ENCODE results near the gene BMP4.

The BMP4 gene

GRCh38 chr14:53946404-53947093, 10.1 kb downstream of the BMP4 start:
- DNase-seq (ENCODE audit: low read depth in 2 of 2), result no peak

- DNase-seq (ENCODE audit: low read depth in 2 of 2), result no peak
These were observed 10.6 kb downstream of the BMP4 start for GRCh38 chr14:53946071-53946403.

GRCh38 chr14:53943751-53944083, 12.9 kb downstream of the BMP4 start:
- DNase-seq (ENCODE audit: low read depth in 2 of 2), result no peak

DNA sequence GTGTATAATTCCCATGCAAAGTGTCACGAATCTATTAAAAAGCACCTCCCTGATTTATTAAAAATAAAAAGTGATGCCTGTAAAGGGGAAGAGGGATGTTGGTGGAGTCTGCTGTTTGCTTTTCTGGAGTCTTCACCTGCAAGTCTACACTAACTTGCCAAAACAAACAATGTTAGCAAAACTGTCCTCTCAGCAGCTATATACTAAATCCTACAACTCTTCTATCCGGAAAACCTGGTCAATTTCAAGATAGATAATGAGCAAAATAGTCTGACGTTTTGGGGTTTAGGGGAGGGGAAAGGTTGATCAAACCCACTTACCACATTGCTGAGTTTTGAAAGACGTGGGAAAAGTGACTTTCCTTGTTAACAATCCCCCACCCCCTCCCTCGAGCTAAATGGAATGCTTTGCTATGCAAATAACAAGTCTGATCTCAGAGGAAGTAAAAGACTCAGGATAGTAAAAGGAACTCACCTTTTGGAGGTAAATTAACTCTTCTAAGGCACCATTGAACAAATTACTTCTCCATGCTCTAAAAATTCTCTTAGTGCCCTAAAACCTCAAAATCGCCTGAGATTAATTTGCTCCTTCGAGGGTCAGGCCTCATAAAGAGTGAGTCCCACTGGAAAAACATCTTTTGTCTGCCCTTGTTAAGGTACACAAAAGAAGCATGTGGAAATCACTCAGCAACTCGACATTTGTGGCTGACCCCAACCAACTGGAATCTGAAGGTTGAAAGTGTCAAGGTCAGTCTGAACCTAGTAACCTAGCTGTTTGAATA, 13.5 kb downstream of the BMP4 start:
- DNase-seq (ENCODE audit: low read depth in 2 of 2), result no peak

DNA sequence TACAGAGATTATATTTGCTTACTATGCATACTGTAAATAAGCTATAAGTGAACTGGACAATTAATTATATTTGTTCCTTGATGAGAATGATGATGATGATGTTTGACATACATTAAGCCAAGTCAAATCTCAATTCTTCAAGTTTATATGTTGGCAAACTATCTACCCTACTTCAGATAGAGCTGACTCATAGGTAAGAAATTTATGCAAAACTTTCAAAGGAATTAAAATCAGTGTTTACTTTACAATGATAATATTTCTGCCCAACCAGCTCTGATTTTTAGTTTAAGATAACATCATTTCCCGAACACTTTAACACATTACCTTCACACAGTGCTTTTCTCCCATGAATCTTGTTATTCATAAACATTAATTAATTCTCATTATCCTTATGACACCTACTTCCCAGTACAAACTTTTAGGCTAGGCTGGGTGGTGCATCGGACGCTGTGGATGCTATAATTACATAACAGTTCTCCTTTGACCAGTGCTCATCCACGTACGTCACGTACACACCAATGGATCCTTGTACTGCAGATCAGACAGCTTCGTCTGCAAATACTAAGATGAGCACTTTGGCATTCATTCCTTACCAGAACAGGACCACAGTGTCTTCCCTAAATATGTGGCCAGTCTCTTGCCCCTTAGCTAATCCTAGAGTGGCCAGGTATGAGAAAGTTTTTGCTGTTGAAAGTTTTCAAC, 18.3 kb downstream of the BMP4 start:
- DNase-seq (ENCODE audit: low read depth in 2 of 2), result no peak

DNA sequence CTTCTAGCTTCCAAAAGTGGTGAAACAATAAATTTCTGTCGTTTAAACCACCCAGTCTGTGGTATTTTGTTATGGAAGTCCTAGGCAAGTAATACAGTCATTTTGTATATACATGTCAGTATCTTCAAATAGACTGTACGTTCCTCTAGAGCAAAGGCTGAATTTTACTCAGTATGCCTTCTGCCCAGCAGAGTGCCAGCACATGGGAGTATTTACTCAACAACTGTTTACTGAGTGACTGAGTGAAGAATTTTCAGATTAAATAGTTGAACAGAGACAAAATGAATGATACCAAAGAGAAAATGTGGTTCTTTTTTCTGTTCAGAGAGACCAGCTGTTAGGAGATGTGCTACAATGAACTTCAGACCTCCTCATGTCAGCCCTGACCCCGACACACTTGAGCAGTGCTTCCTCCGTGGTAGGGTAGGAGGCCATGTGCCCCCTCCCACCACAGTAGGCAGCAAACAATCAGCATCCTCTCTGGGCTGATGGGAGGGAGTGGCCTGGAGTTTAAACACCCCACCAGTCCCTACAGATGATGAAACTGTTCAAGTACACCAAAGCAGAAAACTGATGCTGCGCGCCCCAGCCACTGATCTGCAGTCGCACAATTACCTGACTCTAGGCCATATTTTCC, 21.7 kb downstream of the BMP4 start:
- no peak for DNase-seq (ENCODE audit: low read depth in 2 of 2)

- DNase-seq (ENCODE audit: low read depth in 2 of 2), result no peak
These were observed 23.7 kb downstream of the BMP4 start for GRCh38 chr14:53932966-53933365.

DNA sequence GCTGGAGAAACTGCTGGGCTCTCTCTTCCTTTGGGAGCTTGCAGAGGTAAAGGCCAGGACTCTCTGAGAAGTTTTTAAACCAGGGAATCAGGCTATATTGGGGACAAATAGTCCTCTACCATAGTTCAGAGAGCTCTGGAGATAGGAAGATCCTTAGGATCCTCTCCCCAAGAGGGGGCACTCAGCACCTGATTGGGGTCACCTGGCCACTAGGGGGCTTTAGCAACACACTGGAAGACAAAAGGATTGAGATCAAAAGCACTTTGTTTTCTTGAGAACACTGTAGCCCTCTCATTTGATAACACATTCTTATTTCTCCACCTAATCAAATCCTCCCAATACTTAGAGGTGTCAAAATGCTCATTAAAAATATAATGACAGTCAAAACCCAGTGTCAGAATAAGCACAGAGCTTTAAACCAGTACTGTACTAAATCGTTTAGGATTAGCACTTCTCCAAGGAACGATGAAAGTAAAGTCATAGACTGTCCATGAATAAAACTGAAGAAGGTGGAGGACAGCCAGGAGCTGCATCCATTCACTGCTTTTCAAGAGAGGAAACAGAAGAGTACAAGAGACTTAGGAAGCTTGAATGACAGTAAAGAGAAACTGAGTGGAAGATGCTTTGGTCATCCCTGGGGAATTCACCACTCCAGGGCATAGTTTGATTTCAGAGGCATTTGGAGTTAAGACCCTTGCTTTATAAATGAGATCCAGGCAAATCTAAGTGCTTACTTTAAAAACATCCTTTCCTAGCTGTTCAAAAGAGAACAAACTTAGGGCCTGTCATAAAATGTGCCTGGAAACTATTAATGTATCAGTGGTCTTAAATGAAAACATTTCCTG, 26.5 kb downstream of the BMP4 start:
- DNase-seq (ENCODE audit: low read depth in 2 of 2), result no peak

DNA sequence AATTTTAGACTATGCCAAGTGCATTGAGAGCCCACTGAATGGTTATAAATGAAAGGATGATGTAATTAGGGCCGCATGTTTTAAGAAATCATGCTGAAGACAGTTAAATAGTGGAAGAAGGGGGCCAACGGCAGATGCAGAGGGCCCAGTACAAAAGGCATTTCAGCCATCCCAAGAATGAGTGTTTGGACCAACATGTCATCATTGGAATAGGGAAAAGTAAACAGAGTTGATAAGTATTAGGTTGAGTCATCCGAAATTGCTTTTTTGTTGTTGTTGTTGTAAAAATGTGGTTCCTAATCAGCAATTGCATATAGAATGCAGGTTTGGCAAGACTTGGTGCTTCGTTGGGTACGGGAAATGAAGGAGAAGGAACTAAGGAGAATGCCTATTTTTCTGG, 29.5 kb downstream of the BMP4 start:
- peak; percentile 20 to 36 for DNase-seq (ENCODE audit: low read depth in 2 of 2)

DNA sequence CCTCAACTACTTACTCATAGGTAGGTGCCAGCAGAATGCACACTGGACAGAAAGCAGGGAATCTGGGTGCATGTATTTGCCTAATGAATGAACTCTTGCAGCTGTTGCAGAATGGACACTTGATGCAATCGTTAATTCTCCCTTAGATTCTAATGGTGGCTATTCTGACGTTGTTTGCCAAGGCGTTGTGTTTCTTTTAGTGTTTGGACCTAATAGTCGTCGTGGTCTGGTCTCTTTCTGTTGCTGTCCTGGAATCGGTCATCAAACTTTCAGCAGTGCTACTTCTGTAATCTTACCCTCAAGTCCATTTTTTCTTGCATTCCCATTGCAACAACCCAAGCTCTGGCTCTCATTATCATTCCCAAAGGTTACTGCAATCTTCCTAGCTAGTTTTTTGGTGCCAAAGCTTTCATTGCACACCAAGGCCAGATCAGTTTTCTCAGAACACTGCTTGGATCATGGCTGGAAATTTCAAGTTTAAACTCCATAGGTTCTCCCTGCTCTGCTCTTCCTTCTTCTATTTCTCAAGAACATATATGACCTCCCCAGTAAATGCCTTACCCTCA, 31.3 kb downstream of the BMP4 start:
- peak; percentile 37 to 44 for DNase-seq (ENCODE audit: low read depth in 2 of 2)

DNA sequence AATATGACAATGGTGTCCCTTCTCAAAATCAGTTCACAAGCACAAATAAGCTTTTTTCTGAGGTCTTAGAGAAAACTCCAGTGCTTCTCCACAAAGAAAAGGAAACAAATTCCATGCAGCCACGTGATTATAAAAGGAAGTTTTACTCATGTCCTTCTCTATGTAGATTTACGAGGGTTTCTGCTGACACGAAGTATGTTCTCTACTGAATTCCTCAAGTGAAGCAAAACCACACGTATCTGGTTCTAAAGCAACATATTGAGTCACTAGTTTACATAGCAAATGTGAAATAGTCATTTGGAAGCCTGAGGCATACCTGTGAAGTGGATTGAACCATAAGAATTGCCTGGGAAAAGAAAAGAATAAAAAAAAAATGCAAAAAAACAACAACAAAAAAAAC, 31.9 kb downstream of the BMP4 start:
- DNase-seq (ENCODE audit: low read depth in 2 of 2), result peak; percentile 87

DNA sequence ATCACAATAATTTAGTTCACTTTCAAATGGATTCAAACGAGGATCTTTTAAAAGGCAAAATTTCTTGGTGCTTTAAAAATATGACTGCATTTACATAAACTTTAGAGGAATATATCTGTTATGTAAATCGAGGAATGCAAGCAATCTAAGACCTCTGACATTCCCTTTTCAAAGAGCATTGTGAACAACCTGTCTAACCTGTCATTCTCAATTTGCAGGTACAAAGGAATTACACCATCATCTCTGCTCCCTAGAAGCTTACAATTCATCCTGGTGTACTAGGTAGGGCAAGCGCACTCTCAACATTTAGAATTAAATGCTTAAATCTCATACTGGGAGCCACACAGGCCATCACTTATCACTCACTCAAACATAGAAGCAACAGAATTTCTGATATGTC, 35.6 kb downstream of the BMP4 start:
- DNase-seq (ENCODE audit: low read depth in 2 of 2), result no peak

- no peak for DNase-seq (ENCODE audit: low read depth in 2 of 2)
These were observed 40.4 kb downstream of the BMP4 start for GRCh38 chr14:53916239-53916638.

DNA sequence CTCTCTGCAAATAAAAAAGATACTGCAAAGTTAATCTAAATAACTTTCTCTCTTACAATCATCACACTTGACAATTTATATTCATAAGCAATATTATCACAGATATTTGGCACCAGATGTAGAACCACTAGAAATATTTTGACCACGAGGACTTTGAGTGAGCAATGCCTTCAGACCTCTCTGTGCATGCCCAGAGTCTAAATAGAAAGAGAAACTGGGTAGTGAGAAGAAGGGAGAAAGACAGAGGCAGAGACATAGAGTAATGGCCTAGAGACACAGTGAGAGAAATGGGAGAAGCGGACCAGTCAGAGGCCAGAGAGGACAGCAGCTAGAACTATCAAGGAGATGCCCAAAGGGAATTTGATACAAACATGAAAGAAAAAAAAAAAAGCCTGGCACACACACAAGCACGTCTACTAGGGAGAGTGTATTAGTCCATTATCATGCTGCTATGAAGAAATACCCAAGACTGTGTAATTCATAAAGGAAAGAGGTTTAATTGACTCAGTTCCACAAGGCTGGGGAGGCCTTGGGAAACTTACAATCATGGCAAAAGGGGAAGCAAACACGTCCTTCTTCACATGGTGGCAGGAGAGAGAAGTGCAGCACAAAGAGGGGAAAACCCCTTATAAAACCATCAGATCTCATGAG, 41.1 kb downstream of the BMP4 start:
- DNase-seq (ENCODE audit: low read depth in 2 of 2), result no peak

DNA sequence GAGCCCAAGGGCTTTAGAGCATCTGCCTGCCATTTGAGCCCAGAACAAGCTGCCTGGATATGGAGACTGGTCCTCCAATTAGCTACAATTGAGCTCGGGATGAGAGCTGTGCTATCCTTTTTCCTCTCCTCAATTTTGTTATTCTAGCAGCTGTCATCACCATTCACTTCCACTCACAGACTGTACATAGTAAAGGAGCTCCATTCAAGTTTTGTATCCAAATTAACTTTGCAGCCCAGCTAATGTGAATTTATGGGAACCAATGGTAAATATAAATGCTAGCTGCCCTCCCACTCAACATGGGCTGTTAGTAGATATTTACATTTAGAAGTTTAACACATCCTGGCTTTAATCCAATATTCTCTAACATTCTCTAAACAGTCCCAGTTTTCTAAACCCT, 44.6 kb downstream of the BMP4 start:
- no peak for DNase-seq (ENCODE audit: low read depth in 2 of 2)

DNA sequence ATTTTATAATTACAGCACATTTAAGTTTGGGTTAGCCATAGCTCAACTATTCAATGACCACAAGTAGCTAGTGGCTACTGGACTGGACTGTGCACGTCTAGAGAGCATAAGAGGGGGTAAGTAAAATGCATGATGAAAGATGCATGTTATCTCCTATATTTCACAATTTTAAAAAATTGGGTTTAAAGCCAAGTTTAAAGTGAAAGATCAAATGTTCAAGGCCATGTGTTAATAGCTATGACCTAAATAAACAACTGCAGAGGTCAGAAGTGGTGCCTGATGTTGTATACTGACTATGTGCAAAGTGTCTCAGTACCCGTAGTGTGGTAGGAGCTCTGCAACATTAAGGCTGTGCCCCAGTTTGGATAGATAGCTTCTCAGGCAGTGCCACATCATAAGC, 48.2 kb downstream of the BMP4 start:
- no peak for DNase-seq (ENCODE audit: low read depth in 2 of 2)

DNA sequence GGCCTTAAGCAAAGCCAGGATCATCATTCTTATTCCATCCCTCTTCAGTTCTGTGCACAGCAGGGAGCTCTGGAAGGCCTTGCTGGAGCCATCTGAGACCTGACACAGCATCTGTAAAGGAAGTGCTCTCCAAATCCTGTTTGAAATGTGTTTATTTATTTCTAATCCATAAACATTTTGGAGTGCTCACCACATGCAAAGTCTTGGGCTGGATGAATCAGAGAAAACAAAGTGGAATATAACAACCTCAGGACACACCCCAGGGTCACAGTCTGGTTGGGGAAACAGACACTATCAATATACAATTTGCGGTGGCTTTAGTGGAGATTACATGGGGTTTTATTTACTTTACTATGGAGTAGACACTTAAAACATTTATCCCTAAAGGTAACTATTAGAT, 54.3 kb downstream of the BMP4 start:
- no peak for DNase-seq (ENCODE audit: low read depth in 2 of 2)

DNA sequence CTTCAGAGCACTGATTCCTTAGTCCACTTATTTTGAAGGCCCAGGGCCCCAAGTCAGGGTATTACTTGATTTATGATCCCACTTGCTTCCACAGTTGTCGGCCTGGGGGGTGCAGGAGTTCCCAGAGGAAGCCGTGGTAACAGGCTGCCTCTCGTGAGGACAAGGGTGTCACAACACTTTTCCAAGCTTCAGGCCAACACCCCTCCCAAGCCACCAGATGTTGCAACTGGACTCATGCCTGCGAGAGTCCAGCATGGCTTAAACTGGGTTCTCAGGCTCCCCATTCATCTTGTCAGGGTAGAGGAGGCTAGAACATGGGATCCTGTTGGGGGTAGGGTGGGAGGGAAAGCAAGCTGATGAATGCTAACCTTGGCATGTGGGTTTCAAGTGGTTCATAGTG, 56.1 kb downstream of the BMP4 start:
- DNase-seq (ENCODE audit: low read depth in 2 of 2), result no peak

Measured in fibroblast of skin of left quadriceps (primary cell).